HG03039 (cell line): ENCODE measurements around the gene NXPH3.

ENCODE experiments used
- ATAC-seq: cut with Tn5 transposase; IDR thresholded peaks from one replicate; pipeline ENCODE4 v1.9.1; 2021; ENCODE audit warnings: mild to moderate bottlenecking, moderate library complexity; ENCODE audit not compliant: unreplicated experiment

The NXPH3 gene

GRCh38 chr17:49588726-49589576, 13.3 kb downstream of the NXPH3 start:
- no peak for ATAC-seq

GRCh38 chr17:49589577-49589927, 13.9 kb downstream of the NXPH3 start:
- no peak for ATAC-seq

- ATAC-seq, result no peak
These were observed 15.2 kb downstream of the NXPH3 start for GRCh38 chr17:49590874-49591273.

DNA sequence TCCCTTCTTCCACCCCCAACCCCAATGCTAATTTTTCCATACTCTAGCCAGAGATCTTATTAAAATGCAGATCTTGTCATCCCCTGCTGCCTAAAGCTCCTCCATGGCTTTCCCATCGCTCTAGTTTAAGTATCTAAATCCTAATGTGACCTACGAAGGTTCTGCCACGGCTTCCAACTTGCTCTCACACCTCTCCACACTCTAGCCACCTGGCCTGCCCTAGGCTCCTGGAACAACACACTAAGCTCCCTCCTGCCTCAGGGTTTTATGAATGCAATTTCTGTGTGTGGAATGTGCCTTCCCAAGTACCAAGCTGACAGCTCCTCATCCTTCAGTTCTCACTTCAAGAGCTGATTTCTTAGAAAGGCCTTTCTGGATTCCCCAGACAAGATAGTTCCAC, 16.6 kb downstream of the NXPH3 start:
- ATAC-seq, result no peak

DNA sequence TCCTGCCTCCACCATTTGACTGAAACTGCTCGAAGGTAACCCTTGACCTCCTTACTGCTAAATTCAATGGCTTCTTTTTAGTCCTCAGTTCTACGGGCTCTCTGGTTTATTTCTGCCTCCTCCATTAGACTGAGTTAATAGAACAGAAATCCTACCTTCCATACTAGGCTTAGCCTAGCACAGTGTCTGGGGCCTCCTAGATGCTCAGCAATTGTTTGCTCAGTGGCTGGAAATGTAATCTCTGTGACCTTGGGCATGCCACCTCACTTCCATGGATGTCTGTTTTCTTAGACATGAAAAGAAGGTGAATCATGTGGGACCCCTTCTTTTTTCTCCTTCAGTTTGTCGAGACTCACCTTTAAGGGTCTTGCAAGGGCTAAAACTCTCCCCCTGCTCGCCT, 19.7 kb downstream of the NXPH3 start:
- ATAC-seq, result no peak

DNA sequence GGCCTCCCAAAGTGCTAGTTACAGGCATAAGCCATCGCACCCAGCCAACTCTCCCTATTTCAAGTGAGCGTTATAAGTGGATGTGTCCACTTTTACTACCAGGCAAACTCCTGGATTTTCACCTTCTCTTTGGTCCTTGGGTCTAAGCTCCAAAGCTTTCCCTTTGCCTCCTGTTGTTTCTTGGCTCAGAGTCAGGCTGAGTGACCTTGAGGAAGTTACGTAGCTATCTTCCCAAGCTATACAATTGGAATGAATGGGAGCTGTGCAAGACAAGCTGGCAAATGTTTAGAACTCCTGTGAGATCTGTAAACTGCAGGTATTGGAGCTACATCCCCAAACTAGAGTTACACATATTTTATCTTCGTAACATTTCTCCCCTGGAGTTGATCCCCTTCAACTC, 20.3 kb downstream of the NXPH3 start:
- no peak for ATAC-seq

GRCh38 chr17:49596613-49597244, 21.1 kb downstream of the NXPH3 start:
- no peak for ATAC-seq

- ATAC-seq, result no peak
These were observed 21.8 kb downstream of the NXPH3 start for GRCh38 chr17:49597436-49597835.

DNA sequence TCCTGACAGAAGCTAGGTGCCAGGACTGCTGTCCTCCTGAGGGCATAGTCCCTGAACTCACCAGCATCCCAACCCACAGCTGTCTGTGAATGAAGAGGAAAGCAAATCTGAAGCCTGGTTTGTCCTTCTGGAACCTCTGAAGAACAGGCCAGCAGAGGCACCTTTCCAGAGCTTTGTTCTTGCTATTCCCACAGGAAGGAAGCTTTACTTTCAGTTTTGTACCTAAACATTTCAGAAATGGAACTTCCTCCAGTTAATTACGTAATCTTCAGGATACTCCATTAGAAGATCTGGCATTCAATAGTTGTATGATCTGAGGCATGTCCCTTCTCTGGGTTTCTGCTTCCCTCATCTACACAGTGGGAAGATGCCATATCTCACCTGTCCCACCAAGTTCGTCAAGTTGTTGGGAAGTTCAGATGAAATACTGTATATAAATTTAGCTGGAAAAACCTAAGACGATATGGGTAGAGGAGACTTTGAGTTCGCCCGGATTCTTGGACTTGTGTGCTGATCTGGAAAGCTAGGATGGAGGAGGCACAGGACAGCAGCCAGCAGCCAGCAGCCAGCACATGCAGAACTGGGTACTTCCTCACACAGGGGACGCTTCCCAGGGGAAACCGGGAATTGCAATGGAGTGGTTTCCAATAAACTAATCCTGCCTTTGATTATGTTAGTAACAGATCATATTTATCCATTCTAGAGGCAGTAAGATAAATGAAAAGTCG, 22.4 kb downstream of the NXPH3 start:
- no peak for ATAC-seq

- ATAC-seq, result no peak
These were observed 23.2 kb downstream of the NXPH3 start for GRCh38 chr17:49598918-49599317.

DNA sequence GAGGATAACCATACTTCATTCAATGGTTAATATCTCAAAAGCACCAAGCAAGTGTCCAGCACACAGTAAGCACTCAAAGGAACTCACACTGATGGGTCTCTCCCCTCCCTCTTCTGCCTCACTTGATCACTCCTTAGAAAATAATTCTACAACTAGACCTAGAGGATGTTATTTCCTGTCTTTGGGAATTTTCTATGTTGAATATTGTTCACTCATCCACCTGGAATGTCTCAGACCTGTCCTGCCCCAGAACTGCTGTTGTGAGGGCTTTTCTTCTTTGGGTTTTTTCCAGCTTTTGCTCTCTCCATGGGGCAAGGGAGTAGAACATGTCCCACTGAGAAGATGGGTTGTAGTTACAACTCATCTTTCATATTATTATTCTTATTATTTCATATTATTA, 25.3 kb downstream of the NXPH3 start:
- ATAC-seq, result no peak

DNA sequence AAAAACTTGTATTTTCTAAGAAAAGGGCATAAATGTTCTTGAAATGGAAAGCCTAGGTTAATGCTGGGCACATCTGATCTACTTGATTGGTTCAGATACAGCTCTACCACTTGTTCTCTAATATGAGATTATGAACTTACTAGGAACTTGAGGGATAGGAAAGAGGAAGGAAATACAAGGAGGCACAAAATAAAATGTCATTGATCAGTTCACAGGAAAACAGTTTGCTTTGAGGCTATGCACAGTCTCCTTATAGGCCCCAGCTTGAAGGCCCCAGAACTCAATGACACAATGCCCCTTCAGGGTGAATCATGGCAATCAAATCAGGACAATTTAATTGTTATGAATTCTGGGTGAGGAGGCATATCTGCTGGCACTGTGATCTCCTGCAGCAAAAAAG, 27.1 kb downstream of the NXPH3 start:
- no peak for ATAC-seq

GRCh38 chr17:49603238-49603637, 27.6 kb downstream of the NXPH3 start:
- no peak for ATAC-seq

- ATAC-seq, result no peak
These were observed 28.0 kb downstream of the NXPH3 start for GRCh38 chr17:49603720-49604119.

DNA sequence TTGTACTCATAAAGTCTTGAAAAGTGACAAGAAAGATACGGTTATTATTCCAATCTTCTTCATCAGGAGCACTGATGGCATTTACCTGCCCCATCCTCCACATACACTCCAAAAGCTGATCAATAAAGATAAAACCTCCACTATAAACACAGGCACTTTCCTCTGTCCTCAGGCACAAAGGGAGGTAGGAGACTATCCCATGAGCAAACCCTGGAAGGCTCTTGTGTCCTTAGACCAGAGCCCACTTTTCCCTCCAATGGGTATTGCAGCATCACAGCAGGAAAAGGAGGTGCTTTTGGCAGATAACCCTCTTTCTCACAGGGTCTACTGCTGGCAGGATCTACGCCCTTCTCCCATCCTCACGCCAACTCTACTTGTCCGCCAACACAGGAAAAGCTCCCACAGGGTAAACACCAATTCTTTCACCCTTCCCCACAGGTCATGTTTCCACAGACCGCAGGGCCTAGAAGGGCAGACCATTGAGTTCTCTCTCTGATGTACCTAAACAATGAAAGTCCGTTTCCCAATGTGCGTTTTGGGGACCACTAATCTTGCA, 28.7 kb downstream of the NXPH3 start:
- ATAC-seq, result no peak

GRCh38 chr17:49610883-49611584, 35.4 kb downstream of the NXPH3 start:
- ATAC-seq, result no peak

DNA sequence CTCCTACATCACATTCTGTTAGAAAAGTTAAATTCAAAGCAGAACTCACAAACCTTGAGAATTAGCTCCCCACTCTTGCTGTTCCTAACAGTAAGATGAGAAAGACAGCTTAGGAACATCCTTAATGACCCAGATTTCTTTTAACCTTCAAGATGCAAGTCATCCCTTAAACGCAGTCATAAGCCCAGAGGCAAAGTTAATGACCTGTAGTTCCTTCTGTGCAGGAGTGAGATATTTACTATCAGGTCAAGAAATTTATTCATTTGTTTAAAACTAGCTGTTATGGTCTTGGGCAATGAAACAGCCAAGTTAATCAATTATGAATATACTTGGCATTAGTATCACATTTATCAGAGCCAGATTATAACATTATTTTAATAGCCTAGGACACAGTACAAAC, 37.1 kb downstream of the NXPH3 start:
- ATAC-seq, result no peak

DNA sequence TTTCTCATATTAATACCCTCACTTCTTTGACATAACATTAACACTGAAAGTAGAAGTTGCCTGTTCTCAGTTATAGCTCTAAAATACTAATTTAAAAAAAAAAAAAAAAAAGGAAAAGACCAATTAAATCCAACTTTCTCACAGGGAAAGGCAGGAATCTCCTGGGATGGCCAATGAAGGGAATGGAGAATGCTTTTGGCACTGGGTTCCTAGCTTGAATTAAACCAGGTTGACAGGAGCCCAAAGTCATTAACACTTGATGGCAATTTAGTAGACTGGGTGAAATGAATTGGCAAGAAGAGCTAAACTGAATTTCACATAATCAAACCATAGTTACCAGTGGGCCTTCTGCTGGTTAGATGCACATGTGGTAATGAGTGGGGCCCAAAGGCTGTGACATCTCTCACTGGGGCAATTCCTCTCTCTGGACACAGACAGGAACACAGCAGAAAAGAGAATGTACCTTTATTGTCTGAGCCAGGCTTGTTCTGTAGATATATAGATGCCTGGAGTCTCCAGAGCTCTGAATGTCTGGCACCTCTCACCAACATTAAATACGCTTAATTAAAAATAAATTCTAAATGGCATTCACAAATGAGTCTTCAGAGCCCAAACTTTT, 37.6 kb downstream of the NXPH3 start:
- no peak for ATAC-seq

GRCh38 chr17:49616086-49616485, 40.4 kb downstream of the NXPH3 start:
- ATAC-seq, result no peak

- no peak for ATAC-seq
These were observed 41.0 kb downstream of the NXPH3 start for GRCh38 chr17:49616601-49617131.
